NCI-H748 (cell line): ENCODE data around the gene SOX21.
"Not testable (repeated sequence)": the region's sequence is repeated elsewhere in the genome, so short reads cannot be mapped to it uniquely, and the experiment has no call there.

ENCODE experiments used
- DNase-seq: peaks from one replicate; lab custom pipeline; 2025; ENCODE audit not compliant: unreplicated experiment; lab: John Stamatoyannopoulos, UW

The SOX21 gene

DNA sequence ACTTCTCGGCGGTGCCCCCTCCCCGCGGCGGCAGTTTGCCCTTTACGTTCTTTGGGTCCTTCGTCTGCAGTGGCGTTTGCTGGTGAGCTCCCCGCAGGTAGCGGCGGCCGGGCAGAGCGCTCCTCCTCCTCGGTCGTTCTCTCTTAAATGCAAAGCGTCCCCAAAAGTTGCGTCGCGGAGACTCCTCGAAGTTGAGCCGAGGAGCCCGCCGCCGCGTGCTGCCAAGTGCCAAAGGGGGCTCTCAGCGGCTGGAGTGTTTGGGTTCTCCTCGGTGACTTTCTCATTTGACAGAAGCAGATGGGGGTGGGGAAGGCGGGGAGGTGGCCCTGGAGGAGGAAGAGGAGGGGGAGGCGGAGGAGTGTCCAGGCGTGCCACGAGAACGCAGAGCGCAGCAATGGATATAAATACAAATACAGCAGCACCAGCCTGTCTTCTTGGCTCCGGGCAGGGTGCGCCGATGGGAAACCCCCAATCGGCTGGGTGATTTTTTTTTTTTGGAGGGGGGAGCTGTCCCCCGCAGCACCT lies at the start of gene SOX21:
Gene SOX21, minus strand, starts transcription at position 259 of the 525 bp plus-strand sequence. CDS start 496 bp downstream, outside the sequence.
- peak; percentile 83 for DNase-seq

DNA sequence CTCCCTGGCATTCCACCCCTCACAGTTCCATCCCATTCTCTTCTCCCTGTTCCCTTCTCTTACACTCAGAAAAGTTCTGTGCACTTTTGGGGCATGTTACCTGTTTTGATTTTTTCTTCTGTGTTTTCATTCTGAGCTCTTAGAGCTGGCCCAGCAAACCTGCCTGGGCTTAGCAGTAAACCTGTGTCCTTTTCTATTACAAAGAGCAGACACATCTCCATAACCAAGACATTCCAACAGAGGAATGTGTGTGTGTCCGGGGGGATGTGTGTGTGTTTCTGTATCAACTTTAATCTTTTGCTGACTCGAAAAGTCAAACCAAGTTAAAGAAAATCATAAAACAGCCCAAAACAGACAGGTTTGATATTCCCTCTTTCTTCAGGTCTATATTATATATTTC lies 49.1 kb upstream of the SOX21 start:
- DNase-seq: no peak

DNA sequence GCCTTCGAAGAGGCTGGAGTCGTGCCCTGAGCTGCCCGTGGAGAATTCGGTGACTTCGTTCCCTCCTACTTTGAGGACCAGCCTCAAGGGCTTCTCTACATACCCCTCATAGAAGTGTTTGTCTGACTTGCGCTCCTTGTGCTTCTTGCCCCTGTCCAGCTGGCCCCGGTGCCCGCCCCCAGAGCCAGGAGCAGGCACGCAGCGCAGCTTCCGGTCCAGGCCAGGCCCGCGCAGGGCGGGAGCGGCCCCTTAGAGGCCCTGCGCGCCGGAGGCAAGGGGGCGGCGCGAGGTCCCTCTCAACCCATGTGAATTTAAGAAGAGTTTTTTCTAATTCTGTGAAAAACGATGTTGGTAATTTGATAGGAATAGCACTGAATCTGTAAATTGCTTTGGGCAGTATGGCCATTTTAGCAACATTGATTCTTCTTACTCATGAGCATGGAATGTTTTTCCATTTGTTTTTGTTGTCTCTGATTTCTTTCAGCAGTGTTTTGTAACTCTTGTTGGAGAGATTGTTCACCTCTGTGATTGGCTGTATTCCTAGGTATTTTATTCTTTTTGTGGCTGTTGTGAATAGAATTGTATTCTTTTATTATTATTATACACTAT lies 46.9 kb upstream of the SOX21 start:
- DNase-seq: no peak

DNA sequence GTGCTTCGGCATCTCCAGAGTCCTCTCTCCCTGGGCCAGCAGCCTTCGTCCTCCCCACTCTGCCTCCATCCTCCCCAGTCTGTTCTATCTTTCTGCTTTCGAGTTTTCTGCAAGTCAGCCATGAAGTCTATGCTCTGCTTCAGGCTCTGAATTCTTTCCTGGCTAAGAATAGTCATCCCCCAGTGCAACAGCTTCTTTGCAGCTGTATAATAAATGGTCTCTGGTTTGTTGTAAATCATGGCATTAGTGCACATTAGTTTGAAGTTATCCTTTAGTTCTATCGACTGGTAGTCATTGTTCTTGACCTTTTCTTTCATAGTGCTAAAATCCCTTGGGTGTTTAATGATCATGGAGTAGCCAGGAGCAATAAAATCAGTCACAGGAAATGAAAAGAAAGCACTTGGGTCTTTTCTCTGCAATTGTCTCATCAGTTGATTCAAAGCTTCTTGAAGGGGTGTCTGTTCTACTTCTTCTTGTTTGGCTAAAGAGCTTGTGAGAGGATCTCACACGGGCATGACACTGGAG lies 46.2 kb upstream of the SOX21 start:
- DNase-seq: no peak

DNA sequence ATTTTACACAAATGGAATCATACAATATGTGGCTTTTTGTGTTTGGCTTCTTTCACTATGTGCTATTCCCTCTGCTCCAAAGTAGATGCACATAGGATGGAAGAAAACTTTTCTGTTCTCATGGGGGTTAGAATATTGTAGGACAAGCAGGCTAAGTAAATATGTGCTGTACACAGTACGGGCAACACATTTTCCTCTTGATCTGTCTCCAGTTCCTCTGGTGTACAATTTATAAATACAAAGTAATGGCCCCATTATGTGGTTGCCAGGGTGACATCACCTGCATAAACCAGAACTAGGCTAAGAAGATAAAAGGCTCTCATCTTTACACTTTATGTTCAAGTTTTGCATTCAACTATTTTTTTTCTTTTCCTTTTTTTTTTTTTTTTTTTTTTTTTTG lies 41.0 kb upstream of the SOX21 start:
- peak; percentile 93 for DNase-seq

DNA sequence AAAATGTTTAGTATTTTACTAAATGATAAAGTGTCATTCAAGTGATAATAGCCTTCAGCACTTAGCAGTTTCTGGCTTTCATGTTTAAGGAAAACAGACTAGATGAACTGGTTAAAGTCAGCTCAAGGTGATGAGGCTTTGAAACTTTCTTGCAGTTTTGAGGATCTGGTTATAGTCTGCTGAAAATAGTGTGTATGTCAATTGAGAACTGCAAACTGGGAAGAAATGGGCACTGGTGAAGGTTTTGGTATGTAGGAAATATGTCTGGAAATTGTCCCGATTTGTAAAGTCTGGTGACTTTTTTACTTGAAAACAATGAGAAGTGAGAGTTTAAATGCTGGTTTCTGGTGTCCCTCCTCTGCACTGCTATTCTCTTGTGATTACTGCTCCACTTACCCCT lies 36.8 kb upstream of the SOX21 start:
- DNase-seq: no peak

DNA sequence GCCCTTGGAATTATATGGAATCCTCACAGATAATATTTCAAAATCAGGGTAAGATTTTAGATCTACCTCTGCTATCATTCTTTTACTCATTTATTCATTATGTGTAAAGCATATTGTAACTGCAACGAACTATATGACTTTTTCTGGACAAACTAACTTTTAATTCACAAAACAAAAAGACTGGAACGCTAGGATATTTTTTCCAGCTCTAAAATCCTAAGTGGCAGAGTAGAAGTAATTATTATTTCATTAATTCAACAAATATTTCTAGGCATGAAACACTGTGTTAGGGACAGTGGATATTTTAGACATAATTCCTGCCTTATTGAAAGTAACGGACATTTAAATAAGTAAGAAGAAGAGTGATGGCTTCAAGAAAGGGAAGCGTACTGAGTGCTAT lies 26.9 kb upstream of the SOX21 start:
- DNase-seq: no peak

DNA sequence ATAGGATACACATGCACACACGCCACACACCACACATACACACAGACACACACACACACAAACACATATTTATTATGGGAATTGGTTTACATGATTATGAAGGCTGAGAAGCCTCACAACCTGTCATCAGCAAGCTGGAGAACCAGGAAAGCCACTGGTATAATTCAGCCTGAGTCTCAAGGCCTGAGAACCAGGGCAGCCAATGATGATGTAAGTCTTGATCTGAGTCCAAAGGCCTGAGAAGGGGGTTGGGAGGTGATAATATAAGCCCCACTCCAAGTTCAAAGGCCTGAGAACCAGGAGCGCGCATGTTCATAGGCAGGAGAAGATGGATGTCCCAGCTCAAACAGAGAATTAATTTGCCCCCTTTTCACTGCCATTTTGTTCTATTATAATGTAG lies 18.7 kb upstream of the SOX21 start:
- no peak for DNase-seq

DNA sequence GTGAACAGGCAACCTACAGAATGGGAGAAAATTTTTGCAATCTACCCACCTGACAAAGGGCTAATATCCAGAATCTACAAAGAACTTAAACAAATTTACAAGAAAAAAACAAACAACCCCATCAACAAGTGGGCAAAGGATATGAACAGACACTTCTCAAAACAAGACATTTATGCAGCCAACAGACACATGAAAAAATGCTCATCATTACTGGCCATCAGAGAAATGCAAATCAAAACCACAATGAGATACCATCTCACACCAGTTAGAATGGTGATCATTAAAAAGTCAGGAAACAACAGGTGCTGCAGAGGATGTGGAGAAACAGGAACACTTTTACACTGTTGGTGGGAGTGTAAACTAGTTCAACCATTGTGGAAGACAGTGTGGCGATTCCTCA lies 17.6 kb upstream of the SOX21 start:
- DNase-seq: not testable (repeated sequence)

DNA sequence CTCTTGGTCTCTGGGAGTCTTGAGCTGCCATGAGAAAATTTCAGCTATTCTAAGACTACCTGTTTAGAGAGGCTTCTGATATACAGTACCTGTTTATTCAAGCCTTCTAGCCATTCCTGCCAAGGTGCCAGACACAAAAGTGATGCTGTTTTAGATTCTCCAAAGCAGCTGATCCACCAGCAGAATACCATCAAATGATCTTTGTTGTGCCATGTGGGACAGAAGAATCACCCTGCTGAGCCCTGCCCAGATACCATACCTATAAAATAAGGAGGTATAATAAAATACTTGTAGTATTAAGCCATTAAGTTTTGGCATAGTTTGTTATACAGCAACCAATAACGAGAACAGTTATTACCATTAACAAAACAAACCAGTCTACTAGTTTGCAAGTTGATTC lies 14.1 kb upstream of the SOX21 start:
- DNase-seq: no peak

DNA sequence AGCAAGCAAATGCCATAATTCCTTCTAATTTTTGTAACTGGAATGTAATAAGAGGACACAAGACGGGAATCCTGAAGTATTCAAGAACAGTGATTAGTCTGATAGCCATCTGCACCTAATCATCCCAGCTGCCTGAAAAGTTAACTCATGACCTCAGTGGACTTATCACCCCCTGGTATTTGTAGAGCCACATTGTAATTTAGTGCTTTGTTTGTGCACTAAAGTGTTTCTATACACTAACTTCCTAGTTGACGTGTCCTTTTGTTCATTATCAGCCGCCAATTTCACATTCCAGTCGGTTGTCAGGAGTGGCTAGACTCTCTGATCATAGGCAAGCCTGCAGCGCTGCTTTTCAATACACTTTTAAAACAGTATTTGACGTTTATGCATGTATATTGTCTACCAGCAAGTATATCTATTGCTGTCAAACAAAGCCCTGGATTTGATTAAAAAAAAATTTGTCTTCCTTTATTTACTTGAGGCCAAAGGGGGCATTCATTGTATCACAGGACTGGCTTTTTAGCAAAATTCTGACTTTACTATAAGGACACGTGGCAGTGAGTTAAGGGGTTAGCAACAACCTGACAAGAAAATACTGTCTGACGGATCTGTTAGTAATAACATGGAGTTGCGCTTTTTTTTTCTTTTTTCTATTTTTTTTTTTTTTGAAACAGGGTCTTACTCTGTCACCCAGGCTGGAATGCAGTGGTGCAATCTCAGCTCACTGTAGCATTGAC lies 10.4 kb upstream of the SOX21 start:
- peak; percentile 55 for DNase-seq

DNA sequence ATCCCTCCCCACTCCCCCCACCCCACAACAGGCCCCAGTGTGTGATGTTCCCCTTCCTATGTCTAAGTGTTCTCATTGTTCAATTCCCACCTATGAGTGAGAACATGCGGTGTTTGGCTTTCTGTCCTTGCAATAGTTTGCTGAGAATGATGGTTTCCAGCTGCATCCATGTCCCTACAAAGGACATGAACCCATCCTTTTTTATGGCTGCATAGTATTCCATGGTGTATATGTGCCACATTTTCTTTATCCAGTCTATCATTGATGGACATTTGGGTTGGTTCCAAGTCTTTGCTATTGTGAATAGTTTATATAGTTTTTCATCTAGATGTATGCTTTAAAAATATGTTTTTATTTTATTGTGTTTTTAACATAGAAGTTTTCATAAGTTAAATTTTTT lies 6.4 kb upstream of the SOX21 start:
- not testable (repeated sequence) for DNase-seq

DNA sequence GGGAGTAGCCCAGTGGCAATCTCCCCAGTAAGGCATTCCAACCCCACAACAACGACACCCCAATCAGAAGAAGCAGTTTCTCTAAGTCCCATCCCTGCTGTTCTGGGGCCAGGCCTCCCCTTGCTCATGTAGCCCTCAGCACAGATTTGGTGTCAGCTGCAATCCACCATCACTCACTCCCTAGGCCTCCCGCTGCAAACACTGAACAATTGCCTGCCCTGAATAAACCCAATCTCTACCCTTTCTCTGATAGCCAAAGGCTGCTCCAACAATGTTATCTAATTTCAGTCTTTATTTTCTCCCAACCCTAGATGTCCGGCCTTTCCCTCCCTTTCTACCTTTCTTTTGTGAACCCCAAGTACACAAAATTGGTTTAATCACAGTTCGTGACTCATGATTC lies 5.6 kb upstream of the SOX21 start:
- DNase-seq: peak; percentile 29

DNA sequence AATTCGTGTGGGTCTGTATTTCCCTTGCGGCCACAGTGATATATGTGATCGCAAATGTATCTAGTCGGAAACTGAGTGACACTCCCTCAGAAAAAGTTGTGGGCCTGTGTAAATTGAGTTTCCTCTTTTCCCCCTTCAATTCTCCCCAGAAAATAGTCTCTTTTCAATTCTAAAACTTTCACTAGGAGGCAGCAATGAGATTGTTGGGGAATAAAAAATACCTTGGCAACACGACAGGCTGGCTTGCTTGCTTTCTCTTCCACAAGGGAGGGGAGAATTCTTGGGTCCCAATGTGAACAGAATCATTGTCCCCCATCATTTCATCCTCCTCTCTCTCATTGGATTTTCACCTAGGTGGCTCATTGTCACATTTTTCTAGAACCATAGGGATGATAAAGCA lies 3.7 kb upstream of the SOX21 start:
- peak; percentile 54 for DNase-seq

DNA sequence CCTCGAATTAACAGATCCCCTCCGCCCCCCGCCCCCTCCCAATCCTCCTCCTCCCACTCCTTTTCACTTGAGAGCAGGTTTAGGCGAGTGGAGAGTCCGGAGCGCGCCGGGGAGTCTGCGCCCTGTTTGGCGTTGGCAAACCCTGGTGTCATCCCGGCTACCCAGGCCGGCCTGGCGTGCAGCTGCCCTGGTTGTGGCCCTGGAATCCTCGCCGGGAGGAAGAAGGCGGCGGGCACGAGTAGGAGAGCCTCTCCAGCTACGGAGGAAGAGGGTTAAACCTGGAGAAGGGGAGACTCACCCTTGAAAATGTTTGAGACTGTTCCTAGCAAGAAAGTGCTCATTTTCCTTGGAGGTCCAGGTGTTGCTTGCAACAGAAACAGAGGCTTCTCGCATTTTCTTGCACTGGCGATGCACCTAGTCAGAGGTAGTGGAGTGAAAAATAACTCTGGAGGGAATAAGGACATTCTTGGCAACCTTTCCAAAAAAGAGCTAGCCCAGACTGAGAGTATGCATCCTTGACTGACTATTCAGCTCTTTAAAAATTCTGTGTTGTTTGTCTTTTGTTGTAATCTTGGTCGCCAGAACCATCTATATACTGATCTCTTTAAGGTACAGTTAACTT lies 1.3 kb upstream of the SOX21 start:
- no peak for DNase-seq

DNA sequence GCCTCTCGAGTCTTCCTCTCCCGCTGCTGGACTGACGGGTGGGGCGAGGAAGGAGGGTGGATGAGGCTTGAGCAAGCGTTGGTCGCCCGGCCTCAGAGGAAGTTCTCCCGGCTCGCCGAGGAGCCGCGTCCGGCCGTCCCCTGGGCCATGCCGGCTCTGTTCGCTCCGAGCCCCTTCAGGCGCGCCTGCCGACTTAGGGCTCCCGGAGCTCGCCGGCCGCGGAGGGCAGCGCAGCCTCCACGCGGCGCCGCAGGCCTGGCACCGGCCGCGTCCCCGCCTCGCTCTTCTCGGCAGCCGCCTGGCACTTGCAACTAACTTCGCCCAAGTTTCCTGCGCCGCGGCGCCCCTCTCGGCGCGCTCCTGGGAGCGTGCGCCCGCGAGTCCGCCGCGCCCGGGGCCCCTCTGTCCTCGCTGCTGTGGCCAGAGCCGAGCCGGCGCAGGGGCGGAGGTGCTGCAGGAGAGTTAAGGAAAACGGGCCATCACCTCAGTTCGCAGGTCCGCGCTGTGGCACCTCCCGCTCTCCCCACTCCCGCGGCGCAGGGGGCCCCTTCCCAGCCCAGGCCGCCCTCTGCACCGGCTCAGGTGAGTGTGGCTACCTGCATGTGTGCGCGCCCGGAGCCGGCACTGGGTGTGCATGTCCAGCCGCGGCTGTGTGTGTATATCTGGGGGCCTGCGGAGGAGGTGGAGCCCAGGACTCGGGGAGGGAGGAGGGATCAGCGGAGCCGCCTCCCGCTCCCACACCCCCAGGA lies 641 bp upstream of the SOX21 start:
- DNase-seq: peak; percentile 84

DNA sequence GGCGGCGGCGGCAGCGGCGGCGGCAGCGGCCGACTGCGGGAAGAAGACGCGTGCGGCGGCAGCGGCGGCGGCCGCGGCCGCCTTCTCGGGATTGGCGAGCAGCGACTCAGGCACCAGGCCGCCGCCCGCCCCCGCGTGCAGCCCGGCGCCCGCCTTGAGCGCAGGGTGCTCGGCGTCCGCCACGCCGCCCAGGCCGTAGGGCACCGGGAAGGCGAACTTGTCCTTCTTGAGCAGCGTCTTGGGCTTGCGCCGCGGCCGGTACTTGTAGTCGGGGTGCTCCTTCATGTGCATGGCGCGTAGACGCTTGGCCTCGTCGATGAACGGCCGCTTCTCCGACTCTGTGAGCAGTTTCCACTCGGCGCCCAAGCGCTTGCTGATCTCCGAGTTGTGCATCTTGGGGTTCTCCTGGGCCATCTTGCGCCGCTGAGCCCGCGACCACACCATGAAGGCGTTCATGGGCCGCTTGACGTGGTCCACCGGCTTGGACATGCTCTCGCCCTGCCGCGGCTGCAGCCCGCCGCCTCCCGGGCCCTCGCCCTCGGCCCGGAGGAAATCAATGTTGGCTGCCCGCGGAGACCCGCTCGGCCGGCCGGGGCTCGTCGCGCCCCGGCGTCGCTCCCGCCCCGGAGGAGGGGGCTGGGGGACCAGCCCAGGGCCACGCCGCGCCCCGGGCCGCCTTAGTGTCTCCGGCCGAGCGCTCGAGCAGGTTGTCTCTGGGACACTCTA lies 621 bp downstream of the SOX21 start:
- peak; percentile 76 for DNase-seq

DNA sequence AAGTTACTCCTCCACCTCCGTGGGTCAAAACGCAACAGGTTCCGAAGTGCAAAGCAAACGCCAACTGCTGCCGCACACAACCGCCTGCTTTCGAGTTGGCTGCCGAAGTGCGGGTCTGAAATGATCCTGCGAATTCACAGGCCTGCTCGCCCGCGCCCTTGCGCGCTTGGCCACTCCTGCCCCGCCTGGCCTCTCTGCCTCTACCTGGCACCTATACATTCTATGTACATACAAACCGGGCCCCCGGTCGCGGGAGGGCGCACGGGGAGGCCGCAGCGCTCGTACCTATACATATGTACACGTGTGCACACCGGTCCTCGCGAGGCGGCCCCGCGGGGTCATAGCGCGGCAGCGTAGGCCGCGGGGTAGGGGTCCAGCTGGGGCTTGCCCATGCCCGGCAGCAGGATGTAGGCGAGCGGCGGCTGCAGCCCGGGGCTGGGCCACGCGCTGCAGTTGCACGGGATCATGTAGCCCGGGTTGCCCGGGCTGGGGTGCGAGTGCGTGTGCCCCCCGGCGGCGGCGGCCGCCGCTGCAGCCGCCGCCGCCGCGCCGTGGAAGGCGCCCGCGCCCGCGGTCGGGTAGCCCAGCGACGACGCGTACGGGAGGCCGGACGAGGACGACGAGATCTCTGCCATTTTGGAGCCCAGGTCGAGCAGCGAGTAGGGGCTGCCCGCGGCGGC lies 1.3 kb downstream of the SOX21 start:
- DNase-seq: peak; percentile 94

DNA sequence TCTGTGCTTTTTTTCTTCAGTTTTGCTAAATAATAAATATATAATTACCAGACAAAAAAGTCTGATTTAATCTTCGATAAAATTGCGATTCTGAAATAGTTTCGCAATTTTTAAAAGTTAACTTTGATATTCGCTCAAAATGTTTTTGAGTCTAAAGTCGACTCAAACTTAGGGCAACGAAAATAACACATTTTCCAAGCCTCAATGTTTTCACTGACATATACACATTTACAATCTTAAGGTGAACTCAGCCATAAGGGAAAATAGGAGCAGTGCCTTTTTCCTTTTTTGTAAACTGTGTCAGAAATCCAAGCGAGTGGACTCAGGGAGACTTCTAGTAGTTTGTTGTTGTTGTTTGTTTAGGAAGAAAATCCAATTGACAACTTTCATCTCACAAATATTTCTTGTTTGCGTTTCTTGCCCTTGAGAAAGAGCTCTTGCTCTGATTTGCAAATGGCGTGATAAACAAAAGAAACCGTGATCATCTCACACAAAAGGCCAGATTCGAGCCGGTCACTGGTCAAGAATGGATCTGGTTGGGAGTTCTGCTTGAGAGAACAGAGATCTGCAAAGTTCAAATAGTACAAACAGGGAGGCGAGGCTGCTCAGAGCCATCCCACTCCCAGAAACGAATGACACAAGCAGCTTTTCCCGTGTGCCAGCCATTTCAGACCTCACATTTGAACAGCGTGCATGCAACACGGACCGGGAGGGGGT lies 2.1 kb downstream of the SOX21 start:
- DNase-seq: peak; percentile 79
